GM06990 (cell line): ENCODE data around the gene POU2F3.

Experiments
- DNase-seq: peaks from one replicate; pipeline ENCODE4 v3.0.0-alpha.2; 2011; ENCODE audit not compliant: insufficient read length; ENCODE audit errors: extremely low read depth
- H3K27me3 ChIP-seq: replicated peaks from 2 replicates; pipeline ENCODE4 v1.6.0; 2011; ENCODE audit warnings: low read length; ENCODE audit not compliant: control insufficient read depth, insufficient read depth
- H3K36me3 ChIP-seq: 2 replicates; pipeline ENCODE4 v1.5.1; 2011; ENCODE audit warnings: low read length; ENCODE audit not compliant: control insufficient read depth, insufficient read depth
- H3K4me3 ChIP-seq: replicated peaks from 2 replicates; pipeline ENCODE4 v1.5.1; 2011; ENCODE audit warnings: low read depth, mild to moderate bottlenecking, control low read depth, low read length
- CTCF ChIP-seq: IDR thresholded peaks from 2 replicates; pipeline ENCODE4 v1.5.1; 2011; ENCODE audit warnings: low read length, control low read depth, mild to moderate bottlenecking, inconsistent platforms; ENCODE audit not compliant: insufficient read depth, poor library complexity, severe bottlenecking

Gene POU2F3

GRCh38 chr11:120220747-120221037 is 19.2 kb upstream of the POU2F3 start:
- Histone ChIP-seq H3K4me3 (no peak overlapping the region), H3K27me3 (no peaks in the 10 kb centered on the region), H3K36me3 (no peaks in the 10 kb centered on the region)
- DNase-seq = no peak
- TF ChIP-seq CTCF = no peak

GRCh38 chr11:120221115-120221752 is 18.7 kb upstream of the POU2F3 start:
- TF ChIP-seq CTCF = no peak
- Histone ChIP-seq H3K36me3 (no peaks in the 10 kb centered on the region), H3K27me3 (no peaks in the 10 kb centered on the region; the same call in 1 of the 2 replicates), H3K4me3 (no peak overlapping the region)
- no peak for DNase-seq

GRCh38 chr11:120222916-120223315 is 17.0 kb upstream of the POU2F3 start:
- TF ChIP-seq CTCF = no peak
- H3K27me3 ChIP-seq = no peaks in the 10 kb centered on the region; the same call in 1 of the 2 replicates
- H3K4me3 ChIP-seq = no peak overlapping the region
- DNase-seq = no peak
- H3K36me3 ChIP-seq = no peaks in the 10 kb centered on the region

- no peak for DNase-seq
- TF ChIP-seq CTCF = no peak
- no peaks in the 10 kb centered on the region for H3K36me3 ChIP-seq
Measured at GRCh38 chr11:120223793-120224192, 16.1 kb upstream of the POU2F3 start.

GRCh38 chr11:120224361-120224760 is 15.6 kb upstream of the POU2F3 start:
- no peak overlapping the region for H3K4me3 ChIP-seq
- no peak for DNase-seq
- TF ChIP-seq CTCF = no peak

More at GRCh38 chr11:120223793-120224192, 16.1 kb upstream of the POU2F3 start:
- Histone ChIP-seq H3K27me3 (no peaks in the 10 kb centered on the region; the same call in 1 of the 2 replicates), H3K4me3 (no peak overlapping the region)

More at GRCh38 chr11:120224361-120224760, 15.6 kb upstream of the POU2F3 start:
- H3K27me3 ChIP-seq = no peaks in the 10 kb centered on the region; the same call in 1 of the 2 replicates
- H3K36me3 ChIP-seq = no peaks in the 10 kb centered on the region
